AG04449 (cell line): ENCODE data around the gene EPB41L1.

Source experiments
- CTCF ChIA-PET: fragments of 350-600 bp; formaldehyde crosslinking; extraction: SDS; loops from one replicate; lab custom pipeline; 2021; ENCODE audit warnings: antibody characterized with exemption; lab: Yijun Ruan, JAX
- POLR2A ChIA-PET: fragments of 400-600, 350-600 bp; formaldehyde crosslinking; extraction: SDS; loops from one replicate; lab custom pipeline; 2020; ENCODE audit warnings: antibody characterized with exemption, inconsistent platforms; lab: Yijun Ruan, JAX
- DNase-seq: peaks from one replicate; pipeline ENCODE4 v3.0.0-alpha.2; 2010; ENCODE audit warnings: low read depth, low spot score
- H3K4me3 ChIP-seq: 2 replicates; pipeline ENCODE4 v1.5.1; 2011; ENCODE audit warnings: low read depth, mild to moderate bottlenecking, control low read depth, low read length
- TF ChIP-seq, protein P1 (sequence below): IDR thresholded peaks from one replicate; pipeline ENCODE4 v1.5.1; 2011; ENCODE audit warnings: mild to moderate bottlenecking, moderate library complexity, low read length, control low read depth, inconsistent platforms; ENCODE audit not compliant: insufficient read depth; ENCODE audit errors: missing control alignments

The EPB41L1 gene

DNA sequence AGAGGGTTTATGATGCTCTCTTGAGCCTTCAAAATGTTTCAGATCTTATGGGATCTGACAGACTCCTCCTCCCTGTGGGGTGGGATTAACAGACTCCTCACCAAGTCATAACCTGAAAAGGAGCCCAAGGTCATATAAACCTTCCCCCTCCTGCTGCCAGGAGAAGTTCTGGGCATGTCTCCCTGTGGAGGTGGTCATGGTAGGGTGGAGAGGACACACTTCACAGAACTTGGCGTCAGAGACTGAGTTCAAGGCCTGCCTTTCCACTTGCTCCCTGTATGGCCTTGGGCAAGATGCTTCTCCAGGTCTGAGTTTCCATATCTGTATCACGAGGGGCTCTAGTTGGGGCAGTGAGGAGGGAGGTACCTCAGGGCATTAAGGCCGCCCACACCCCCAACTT lies 49.3 kb downstream of the EPB41L1 start:
- ChIA-PET CTCF (interaction anchor here (0.8 to 52.9 kb wide), 10 partner anchors 1 to 716 kb away, joined by 3 to 940 read pairs (median 16); partner anchors contain the start of gene EPB41L1), POLR2A (no interaction called here)

DNA sequence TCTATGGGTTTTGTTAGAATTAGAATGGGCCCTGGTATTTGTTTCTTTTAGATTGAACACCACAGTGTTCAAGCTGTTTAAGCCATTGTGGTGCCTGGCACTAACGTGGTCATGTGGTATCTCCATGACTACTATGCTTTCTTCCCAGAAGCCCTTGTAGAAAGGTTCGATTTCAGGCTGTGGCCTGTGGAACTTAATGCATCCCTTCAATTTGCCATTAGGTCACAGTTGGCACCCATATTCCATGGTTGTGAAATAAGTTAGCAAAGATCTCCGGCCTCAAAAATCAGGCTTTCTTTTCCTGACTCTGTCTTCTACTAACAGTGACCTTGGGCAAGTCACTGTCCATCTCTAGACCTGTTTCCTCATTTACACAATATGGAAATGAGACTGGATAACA lies 50.5 kb downstream of the EPB41L1 start:
- ChIA-PET POLR2A (no interaction called here), CTCF (interaction anchor here (1.0 to 23.4 kb wide), 4 partner anchors 11 to 233 kb away, joined by 3 to 940 read pairs (median 58); partner anchors contain the start of gene EPB41L1)
- no peak for DNase-seq
- H3K4me3 ChIP-seq: no peak overlapping the region
- TF ChIP-seq, protein P1, sequence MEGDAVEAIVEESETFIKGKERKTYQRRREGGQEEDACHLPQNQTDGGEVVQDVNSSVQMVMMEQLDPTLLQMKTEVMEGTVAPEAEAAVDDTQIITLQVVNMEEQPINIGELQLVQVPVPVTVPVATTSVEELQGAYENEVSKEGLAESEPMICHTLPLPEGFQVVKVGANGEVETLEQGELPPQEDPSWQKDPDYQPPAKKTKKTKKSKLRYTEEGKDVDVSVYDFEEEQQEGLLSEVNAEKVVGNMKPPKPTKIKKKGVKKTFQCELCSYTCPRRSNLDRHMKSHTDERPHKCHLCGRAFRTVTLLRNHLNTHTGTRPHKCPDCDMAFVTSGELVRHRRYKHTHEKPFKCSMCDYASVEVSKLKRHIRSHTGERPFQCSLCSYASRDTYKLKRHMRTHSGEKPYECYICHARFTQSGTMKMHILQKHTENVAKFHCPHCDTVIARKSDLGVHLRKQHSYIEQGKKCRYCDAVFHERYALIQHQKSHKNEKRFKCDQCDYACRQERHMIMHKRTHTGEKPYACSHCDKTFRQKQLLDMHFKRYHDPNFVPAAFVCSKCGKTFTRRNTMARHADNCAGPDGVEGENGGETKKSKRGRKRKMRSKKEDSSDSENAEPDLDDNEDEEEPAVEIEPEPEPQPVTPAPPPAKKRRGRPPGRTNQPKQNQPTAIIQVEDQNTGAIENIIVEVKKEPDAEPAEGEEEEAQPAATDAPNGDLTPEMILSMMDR: no peak

More for the DNA sequence above, 49.3 kb downstream of the EPB41L1 start:
- DNase-seq: no peak
- TF ChIP-seq, protein P1: no peak
- H3K4me3 ChIP-seq: no peak overlapping the region

DNA sequence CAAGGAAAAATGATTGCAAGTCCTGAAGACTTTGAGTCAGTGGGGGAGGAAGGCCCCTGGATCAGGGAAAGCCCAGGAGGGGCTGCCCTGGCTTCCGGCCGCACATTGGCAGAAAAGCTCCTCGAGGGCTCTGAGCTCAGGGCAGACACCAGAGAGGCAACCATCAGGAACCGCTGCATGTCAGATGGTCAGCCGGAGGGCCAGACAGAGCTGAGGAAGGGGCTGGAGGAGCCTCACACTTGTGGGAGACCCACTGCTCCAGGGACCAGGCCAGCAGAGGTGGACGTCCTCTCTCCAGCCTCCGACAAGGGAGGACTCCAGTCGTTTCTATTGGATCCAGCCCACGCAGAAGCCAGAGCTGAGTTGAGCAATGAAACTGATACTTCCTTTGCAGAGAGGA lies 51.5 kb downstream of the EPB41L1 start:
- TF ChIP-seq, protein P1: no peak
- ChIA-PET POLR2A (no interaction called here), CTCF (interaction anchor here (0.8 to 23.4 kb wide), 5 partner anchors 10 to 233 kb away, joined by 3 to 940 read pairs (median 3); partner anchors contain the start of gene EPB41L1)
- DNase-seq: no peak
- no peak overlapping the region for H3K4me3 ChIP-seq

DNA sequence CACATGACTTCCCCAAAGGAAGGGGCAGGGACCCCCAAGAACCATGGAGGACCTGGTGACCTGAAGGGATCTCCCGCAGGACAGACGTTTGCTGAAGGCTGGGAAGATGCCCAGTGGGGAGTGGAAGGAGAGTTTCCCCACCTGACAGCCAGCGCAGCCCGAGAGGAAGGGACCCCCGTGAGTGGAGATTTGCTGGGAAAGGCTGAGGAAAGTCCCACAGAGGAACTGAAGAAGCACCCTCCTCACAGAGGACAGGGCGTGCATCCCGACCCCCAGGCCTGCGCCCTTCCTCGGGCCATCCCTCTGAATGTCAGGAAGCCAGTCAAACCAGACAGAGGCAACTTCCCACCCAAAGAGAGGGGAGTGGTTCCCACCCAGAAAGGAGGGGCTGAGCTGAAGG lies 52.1 kb downstream of the EPB41L1 start:
- TF ChIP-seq, protein P1: no peak
- H3K4me3 ChIP-seq: no peak overlapping the region
- POLR2A ChIA-PET: no interaction called here
- no peak for DNase-seq
- CTCF ChIA-PET: interaction anchor here (0.9 to 23.4 kb wide), 4 partner anchors 29 to 233 kb away, joined by 3 to 940 read pairs (median 5); partner anchors contain the start of gene EPB41L1

DNA sequence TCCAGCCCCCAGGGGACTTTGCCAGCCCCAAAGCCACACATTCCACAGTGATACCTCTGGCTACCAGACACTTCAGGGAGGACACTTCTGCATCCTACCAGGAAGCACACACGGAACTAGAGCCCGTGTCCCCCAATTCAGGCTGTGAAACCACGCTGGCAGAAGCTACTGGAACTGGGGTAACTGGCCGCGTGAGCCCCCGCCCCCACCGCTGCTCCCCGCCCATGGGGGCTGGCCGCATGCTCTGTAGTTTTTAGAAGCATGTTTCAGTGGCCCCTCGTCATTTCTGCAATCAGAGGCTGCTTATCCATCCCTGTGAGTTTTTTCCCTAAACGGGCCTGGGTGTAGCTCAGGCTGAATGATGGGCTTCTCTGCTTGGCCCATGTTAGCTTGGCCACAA lies 53.1 kb downstream of the EPB41L1 start:
- TF ChIP-seq, protein P1: no peak
- CTCF ChIA-PET: interaction anchor here (1.0 to 23.4 kb wide), 2 partner anchors 30 to 231 kb away, joined by 3 to 940 read pairs; partner anchors contain the start of gene EPB41L1
- no peak for DNase-seq
- POLR2A ChIA-PET: no interaction called here
- H3K4me3 ChIP-seq: no peak overlapping the region

- CTCF ChIA-PET: interaction anchor here (3.6 to 23.4 kb wide), 2 partner anchors 31 to 231 kb away, joined by 33 to 940 read pairs; partner anchors contain the start of gene EPB41L1
- H3K4me3 ChIP-seq: no peak overlapping the region
- TF ChIP-seq, protein P1: no peak
- POLR2A ChIA-PET: no interaction called here
- no peak for DNase-seq
Observed at GRCh38 chr20:36208257-36208656, 53.7 kb downstream of the EPB41L1 start.
